HG03066 (cell line): Measurements from ENCODE around the gene ARHGAP10.

Experiments used
- ATAC-seq: cut with Tn5 transposase; IDR thresholded peaks from one replicate; pipeline ENCODE4 v1.9.1; 2021; ENCODE audit warnings: low read depth; ENCODE audit not compliant: unreplicated experiment

Gene ARHGAP10

GRCh38 chr4:147844781-147845180 lies 112.9 kb downstream of the ARHGAP10 start:
- ATAC-seq: no peak

- ATAC-seq: peak; percentile 77
Observed at GRCh38 chr4:147846318-147847155, 114.6 kb downstream of the ARHGAP10 start.

DNA sequence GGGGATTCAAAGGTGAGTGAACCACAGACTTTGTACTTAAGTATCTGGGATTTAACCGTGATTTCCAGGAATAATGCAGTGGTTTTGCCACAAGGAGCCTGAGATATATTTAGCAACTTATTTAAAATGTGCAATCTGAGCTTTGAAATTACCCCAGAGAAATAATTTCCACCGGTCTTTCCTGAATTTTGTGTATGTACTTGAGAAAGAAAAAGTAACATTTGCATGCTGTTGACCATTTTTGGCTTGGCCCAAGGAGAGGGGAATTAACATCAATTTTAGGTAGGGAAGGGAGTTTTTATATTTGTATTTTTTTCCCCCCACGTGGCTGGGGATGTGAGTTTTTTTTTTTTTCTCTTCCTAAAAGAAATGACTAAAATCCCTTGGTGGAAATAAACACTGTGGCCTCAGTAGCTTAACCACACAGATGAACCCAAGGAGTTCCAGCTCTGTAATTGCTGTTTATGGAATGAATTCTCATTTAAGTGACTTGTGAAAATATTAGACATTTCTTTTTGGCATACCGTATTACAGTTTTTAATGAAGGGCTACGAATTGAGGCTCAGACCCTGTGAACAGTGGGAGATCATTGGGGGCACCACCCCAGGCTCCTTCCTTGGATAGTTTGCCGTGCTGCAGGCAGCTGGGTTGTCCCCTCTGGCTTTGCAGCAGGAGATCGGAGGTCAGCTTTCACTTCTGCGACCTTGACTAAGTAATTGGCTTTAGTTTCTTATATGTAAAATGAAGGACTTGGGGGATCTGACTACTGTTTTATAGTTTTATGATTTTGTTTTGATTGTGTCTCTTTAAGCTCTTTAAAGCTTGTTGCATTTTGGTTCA lies 116.1 kb downstream of the ARHGAP10 start:
- no peak for ATAC-seq

DNA sequence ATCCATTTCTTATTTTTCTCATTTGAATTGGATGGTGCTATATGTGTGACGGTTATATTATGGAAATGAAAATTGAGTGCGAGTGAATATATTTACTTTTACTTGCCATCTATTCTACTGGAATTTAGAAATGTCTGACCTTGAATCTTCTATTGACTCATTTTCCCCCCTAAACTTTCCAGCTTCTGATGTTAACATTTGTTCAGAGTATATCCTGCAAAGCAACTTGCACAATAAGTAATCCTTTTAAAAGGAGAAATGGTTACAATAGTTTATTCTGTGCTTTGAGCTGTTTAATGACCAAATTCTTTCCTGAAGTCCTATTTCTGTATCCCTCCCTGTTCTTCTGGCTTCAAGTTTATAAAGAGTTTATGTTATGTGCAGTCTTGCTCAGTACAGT lies 116.7 kb downstream of the ARHGAP10 start:
- ATAC-seq: no peak

DNA sequence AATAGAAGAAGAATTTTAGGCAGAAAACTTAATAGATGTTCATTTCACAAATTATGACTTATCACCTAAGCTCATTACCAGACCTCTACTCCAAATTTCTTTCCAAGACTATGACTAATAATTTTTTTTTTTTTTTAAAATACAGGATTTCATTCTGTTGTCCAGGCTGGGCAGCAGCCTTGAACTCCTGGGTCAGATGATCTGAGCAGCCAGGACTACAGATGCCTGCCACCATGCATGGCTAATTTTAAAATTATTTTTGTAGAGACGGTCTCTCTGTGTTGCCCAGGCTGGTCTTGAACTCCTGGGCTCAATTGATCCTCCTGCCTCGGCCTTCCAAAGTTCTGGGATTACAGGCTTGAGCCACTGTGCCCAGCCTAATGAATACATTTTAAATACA lies 119.2 kb downstream of the ARHGAP10 start:
- ATAC-seq: no peak

DNA sequence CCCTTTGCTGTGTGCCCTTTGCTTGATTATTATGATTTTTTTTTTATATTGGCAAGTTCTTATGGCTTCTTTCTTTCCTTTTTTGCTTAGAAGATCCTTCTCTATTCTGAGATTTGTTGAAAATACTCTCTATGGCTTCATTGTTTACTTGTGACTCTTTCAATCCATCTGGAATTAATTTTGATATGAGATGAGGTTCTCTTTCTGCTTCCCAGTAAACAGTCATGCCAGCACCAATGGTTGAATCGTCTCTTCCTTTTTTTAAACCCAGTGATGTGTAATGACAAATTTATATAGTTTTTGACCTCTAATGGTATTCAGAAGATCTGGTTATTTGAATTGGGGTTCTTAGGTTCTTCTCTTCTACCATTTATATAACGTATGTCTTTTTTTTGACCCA lies 121.8 kb downstream of the ARHGAP10 start:
- ATAC-seq: no peak

GRCh38 chr4:147854154-147854553 lies 122.3 kb downstream of the ARHGAP10 start:
- ATAC-seq: no peak

- ATAC-seq: no peak
Observed at GRCh38 chr4:147855571-147856009, 123.7 kb downstream of the ARHGAP10 start.

- ATAC-seq: no peak
Observed at GRCh38 chr4:147860960-147861359, 129.1 kb downstream of the ARHGAP10 start.

DNA sequence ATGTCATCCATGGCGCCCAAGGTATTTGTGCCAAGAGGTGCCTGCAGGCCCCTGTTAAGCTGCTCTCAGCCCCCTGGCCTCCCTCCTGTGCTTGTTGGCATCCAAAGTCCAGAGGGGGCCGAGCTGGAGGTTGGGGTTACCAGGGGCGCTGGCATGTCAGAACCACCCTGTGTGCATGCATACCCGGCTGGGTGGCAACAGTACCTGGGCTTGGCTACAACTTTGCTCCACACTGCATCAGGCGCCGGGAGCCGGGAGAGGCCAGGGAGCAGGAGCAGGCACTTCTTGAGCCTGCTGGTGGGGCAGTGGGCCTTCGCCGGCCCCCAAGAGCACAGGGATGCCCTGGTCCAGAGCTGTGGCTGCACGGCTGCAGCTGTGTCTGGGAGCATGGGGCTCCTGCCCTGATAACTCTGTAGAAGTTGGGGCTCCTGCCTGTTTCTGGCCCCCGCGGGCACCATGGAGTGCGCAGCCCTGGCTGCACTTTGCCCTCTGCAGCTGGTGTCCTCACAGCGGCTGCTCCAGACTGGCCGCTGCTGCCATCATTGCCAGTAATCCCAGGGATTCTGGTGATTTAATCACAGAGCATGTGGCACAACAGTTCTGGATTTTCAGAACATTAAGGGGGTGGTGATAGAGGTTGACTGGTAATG lies 130.3 kb downstream of the ARHGAP10 start:
- ATAC-seq: no peak

- peak; percentile 52 for ATAC-seq
Observed at GRCh38 chr4:147863111-147863747, 131.3 kb downstream of the ARHGAP10 start.

DNA sequence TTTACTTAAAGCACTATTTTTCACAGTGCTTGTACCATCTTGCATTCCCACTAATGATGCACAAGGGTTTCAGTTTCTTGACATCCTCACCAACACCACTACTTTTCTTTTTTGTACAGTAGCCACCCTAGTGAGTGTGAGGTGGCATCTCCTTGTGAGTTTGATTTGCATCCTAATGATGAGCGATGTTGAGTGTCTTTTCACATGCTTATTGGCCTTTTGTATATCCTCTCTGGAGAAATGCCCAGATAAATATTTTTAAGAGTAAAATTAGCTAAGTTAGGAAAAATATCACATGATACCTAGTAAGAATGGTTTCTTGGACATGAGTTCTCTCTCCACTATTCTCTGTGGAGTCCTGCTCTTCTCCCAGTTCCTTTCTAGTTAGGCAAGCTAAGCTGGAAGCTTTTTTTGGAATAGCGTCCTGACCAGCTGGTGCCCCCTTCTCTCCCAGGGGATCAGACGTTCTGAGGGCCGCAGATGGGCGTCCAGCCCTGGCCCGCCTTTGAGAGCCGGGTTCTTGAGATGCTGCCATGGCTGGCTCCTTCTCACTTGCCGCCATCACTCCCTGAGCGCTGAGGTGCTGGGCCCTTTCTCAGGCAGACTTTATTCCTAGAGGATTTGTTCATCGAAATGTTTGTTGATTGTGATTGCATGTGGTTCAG lies 132.1 kb downstream of the ARHGAP10 start:
- no peak for ATAC-seq

DNA sequence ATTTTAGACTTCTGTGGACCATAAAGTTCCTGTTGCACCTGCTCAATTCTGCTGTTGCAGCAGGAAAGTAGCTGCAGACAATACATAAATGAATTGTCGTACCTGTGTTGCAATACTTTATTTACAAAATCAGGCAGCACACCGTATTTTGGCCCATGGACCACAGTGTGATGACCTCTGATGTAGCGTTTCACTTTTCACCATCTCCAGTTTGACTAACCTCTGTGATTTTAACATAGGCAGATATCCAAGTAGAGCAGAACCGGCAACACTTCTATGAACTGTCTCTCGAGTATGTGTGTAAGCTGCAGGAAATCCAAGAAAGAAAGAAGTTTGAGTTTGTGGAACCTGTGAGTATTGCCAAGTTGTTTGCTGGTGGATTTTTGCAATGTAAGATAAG lies 132.7 kb downstream of the ARHGAP10 start:
- ATAC-seq: no peak

- ATAC-seq: no peak
Observed at GRCh38 chr4:147865926-147866325, 134.0 kb downstream of the ARHGAP10 start.

- ATAC-seq: peak; percentile 76
Observed at GRCh38 chr4:147866532-147867271, 134.8 kb downstream of the ARHGAP10 start.

DNA sequence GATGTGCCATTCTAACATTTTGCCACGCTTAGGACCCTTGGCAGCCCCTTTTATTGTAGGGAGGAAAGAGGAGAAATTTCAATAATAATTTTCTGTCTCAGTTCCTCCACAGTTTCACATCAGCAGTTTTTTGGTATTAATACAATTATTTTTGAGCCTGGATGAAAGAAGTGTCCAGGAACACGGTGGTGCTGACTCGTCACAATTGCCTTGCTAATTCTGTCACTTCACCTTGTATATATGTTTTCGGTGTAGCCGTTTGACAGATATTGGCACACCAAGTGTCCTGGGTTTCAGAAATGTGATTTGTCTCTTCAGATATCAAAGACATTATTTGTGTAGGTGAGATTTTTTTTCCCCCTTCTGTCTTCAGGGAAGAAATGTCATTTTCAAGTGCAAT lies 142.2 kb downstream of the ARHGAP10 start:
- ATAC-seq: no peak

DNA sequence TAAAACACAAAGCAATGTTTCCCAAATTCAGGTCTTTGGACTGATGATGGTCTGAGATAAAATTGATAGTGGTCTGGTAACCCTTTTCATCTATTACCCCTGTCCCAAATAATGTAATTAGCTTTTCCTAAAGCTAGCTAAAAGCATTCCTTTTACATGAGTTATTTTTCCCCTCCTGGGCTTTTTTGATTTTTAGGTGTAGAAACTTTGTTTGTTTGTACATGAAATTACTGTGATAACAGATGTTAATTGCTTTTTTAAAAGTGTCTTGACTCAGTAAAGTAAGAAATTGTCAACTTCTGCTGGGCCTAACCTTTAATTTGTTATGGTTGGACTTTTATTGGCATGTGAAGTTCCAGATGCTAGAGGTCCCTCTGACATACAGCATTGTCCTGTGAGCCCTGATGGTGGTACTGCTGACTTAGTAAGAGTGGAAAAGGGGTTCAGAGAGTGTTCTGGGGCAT lies 145.5 kb downstream of the ARHGAP10 start:
- ATAC-seq: no peak

GRCh38 chr4:147879676-147880075 lies 147.8 kb downstream of the ARHGAP10 start:
- ATAC-seq: no peak

DNA sequence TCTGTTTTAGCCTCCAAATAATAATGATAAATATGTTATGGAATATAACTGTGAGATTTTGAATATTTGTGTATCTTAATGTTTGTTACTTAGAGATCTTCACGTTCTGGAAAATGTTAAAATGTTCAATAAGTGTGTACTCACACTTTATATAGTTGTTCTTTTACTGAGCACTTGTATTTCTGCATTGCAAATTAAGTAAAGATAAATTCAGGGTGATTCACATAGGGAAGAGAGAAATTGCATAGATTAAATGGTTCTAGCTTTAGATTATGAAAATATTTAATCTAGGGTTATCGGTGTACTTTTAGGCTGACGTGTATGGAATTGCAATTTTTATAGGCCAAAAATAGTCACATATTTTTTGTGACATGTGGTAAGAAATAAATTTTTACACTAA lies 148.6 kb downstream of the ARHGAP10 start:
- ATAC-seq: no peak
